WTC11 (cell line): Measurements from ENCODE around the gene SH3PXD2A. TPM values are rescaled to one million over a fixed set of nuclear protein-coding genes. Genes with fewer than 3 reads are reported as not detected.

Experiments used
- ATAC-seq: fragments of 200-7000 bp; cut with Tn5 transposase; 2 replicates; pipeline ENCODE4 v1.10.0; 2021; ENCODE audit warnings: mild to moderate bottlenecking, moderate library complexity
- CTCF ChIA-PET: fragments of 300-600 bp; sonication (Branson Sonifier 250); formaldehyde crosslinking; loops from one replicate; lab custom pipeline; 2021; ENCODE audit warnings: antibody characterized with exemption; lab: Charles Lee
- POLR2A ChIA-PET: fragments of 350-600 bp; sonication (Branson Sonifier 250); formaldehyde crosslinking; loops from one replicate; lab custom pipeline; 2021; ENCODE audit warnings: antibody characterized with exemption; lab: Charles Lee
- DNase-seq: peaks from one replicate; pipeline ENCODE4 v3.0.0; 2021; ENCODE audit warnings: low spot score
- H3K27ac Mint-ChIP-seq: 2 replicates; pipeline ENCODE4 v1.8.0; 2021; ENCODE audit warnings: mixed read lengths
- H3K27me3 Mint-ChIP-seq: 2 replicates; pipeline ENCODE4 v1.8.0; 2021; ENCODE audit warnings: low read depth, mild to moderate bottlenecking, moderate library complexity, mixed read lengths
- H3K36me3 Mint-ChIP-seq: 2 replicates; pipeline ENCODE4 v1.8.0; 2021; ENCODE audit warnings: mixed read lengths
- H3K4me1 Mint-ChIP-seq: 2 replicates; pipeline ENCODE4 v1.8.0; 2022; ENCODE audit warnings: mixed read lengths
- H3K4me3 Mint-ChIP-seq: 2 replicates; pipeline ENCODE4 v1.8.0; 2021; ENCODE audit warnings: mild to moderate bottlenecking, moderate library complexity, mixed read lengths
- H3K9me3 Mint-ChIP-seq: 2 replicates; pipeline ENCODE4 v1.8.0; 2021; ENCODE audit warnings: mixed read lengths
- ESRRA ChIP-seq: sonication (generic); formaldehyde crosslinking; IDR thresholded peaks from 2 replicates; pipeline ENCODE4 v1.8.1; 2022; ENCODE audit warnings: mild to moderate bottlenecking, missing genetic modification reagents, borderline replicate concordance
- NR2C2 ChIP-seq: sonication (generic); formaldehyde crosslinking; IDR thresholded peaks from 2 replicates; pipeline ENCODE4 v1.8.0; 2022; ENCODE audit warnings: mild to moderate bottlenecking, missing genetic modification reagents
- NR3C1 ChIP-seq: sonication (generic); formaldehyde crosslinking; conservative IDR thresholded peaks from 2 replicates; pipeline ENCODE4 v1.8.1; 2023; ENCODE audit warnings: low read depth, mild to moderate bottlenecking, missing genetic modification reagents
- ZBTB21 ChIP-seq: sonication (generic); formaldehyde crosslinking; IDR thresholded peaks from 2 replicates; pipeline ENCODE4 v1.8.1; 2023; ENCODE audit warnings: mild to moderate bottlenecking, missing genetic modification reagents, borderline replicate concordance
- total RNA-seq: library from RNA; stranded (reverse); gene quantifications from 3 replicates; pipeline ENCODE4 v1.2.3, GENCODE V29; 2021
- TF ChIP-seq, protein P1 (sequence below): sonication (generic); formaldehyde crosslinking; IDR thresholded peaks from 2 replicates; pipeline ENCODE4 v1.8.1; 2023; ENCODE audit warnings: mild to moderate bottlenecking, missing genetic modification reagents, moderate library complexity
- TF ChIP-seq, protein P2 (sequence below): sonication (generic); formaldehyde crosslinking; IDR thresholded peaks from 2 replicates; pipeline ENCODE4 v1.8.0; 2022; ENCODE audit warnings: mild to moderate bottlenecking, missing genetic modification reagents
- TF ChIP-seq, protein P3 (sequence below): sonication (generic); formaldehyde crosslinking; IDR thresholded peaks from 2 replicates; pipeline ENCODE4 v1.8.0; 2022; ENCODE audit warnings: mild to moderate bottlenecking, missing genetic modification reagents
- TF ChIP-seq, protein P4 (sequence below): sonication (generic); formaldehyde crosslinking; IDR thresholded peaks from 2 replicates; pipeline ENCODE4 v1.8.1; 2023; ENCODE audit warnings: mild to moderate bottlenecking, missing genetic modification reagents, moderate library complexity
- TF ChIP-seq, protein P5 (sequence below): sonication (generic); formaldehyde crosslinking; IDR thresholded peaks from 2 replicates; pipeline ENCODE4 v1.8.0; 2022; ENCODE audit warnings: missing genetic modification reagents

Gene SH3PXD2A
- total RNA-seq, 1 experiment from 2014 or later = 15.7 TPM

DNA sequence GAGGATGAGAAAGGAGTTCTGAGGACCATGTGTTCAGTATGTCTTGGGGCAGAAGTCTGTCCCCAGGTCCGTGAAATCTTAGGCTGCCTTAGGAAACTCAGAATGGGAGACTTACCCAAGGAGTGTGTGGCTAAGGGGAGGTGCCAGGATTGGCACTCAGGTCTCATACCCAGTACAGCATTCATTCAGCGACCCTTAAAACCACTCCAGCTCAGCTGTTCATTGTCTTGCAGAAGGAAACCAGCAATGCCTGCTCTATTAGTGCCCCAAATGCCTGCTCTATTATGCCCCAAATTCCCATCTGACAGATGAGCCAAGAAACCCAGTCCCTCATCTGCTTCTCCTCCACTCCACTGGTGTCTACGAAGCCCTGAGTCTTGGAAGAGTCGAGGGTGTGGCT, 214.1 kb downstream of the SH3PXD2A start:
- Mint-ChIP-seq H3K27me3 (no peaks in the 10 kb centered on the region), H3K9me3 (no peaks in the 10 kb centered on the region), H3K27ac (no peak overlapping the region), H3K4me1 (peaks cover 27% of the 10 kb centered on the region), H3K4me3 (no peak overlapping the region), H3K36me3 (no peaks in the 10 kb centered on the region)
- DNase-seq = no peak
- no peak for ATAC-seq
- ChIA-PET CTCF (interaction anchor here (0.8 to 1.8 kb wide), 2 partner anchors 20 to 44 kb away, joined by 4 to 8 read pairs; no protein-coding TSS in a partner anchor), POLR2A (interaction anchor here (1.1 kb wide), 1 partner anchor 8 kb away, joined by 3 read pairs; no protein-coding TSS in a partner anchor)
- TF ChIP-seq, protein P1, sequence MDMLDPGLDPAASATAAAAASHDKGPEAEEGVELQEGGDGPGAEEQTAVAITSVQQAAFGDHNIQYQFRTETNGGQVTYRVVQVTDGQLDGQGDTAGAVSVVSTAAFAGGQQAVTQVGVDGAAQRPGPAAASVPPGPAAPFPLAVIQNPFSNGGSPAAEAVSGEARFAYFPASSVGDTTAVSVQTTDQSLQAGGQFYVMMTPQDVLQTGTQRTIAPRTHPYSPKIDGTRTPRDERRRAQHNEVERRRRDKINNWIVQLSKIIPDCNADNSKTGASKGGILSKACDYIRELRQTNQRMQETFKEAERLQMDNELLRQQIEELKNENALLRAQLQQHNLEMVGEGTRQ (CRISPR knock-in tag) = no peak

DNA sequence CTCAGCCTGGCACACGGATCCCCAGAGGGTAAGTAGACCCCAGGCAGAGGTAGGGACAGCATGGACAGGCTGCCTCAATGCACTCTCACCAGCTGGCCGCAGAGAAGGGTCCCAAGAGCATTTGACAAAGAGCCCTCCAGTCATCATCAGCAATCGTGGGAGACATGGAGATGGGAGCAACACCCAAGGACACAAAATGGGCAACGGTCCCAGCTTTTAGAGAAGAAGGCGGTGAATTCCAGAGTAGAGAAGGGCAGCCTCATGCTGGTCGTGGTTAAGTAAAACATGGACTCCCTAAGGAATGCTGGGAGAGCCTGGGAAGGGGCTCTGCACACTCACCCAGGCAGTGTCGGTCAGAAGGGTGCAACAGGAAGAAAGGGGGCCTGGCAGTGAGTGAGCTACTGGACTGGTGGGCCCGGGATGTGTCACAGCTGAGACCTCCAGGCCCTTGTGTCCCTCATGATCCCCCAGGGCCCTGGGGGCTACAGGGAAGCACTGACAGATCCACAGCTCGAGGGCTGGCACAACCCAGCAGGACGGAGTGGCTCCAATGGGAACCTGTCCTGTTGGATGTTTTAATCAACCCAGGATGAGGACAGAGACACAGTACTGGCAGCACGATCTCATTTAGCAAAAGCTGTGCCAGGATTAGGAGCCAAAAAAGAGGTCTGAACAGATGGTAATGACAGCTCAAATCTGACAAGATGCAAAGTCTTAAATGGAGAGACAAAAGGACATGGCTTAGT, 214.8 kb downstream of the SH3PXD2A start:
- H3K36me3 Mint-ChIP-seq = no peaks in the 10 kb centered on the region
- no peak for ATAC-seq
- TF ChIP-seq NR3C1 (CRISPR knock-in tag) (no peak), ZBTB21 (no peak)
- TF ChIP-seq, all 79 proteins: peak for 0
- Mint-ChIP-seq H3K9me3 (no peaks in the 10 kb centered on the region), H3K27me3 (no peaks in the 10 kb centered on the region), H3K4me1 (peaks cover 34% of the 10 kb centered on the region), H3K4me3 (no peak overlapping the region), H3K27ac (no peak overlapping the region)
- DNase-seq = no peak
- ChIA-PET CTCF (interaction anchor here (0.8 to 1.8 kb wide), 2 partner anchors 21 to 45 kb away, joined by 4 to 8 read pairs; no protein-coding TSS in a partner anchor), POLR2A (interaction anchor here (0.5 to 1.1 kb wide), 2 partner anchors 9 to 157 kb away, joined by 3 to 5 read pairs; no protein-coding TSS in a partner anchor)

DNA sequence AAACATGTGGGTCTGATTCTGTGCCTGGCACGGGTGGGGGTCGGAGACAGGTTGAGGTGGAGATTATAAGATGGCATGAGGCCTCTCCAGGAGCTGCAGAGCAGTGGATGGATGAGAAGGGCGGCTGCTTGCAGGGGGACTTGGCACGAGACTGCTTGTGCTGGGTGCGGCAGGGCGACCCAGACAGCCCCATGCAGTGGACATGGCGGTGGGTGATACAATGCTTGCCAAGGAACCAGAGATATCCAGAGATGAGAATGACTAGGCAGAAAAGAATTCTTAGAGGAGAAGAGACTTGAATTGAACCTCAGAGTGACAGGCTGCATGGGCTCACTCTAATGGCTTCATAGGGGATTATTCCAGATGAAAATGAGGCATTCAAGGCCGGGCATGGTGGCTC, 216.4 kb downstream of the SH3PXD2A start:
- peak overlapping the region; percentile 16 for H3K27ac Mint-ChIP-seq
- H3K36me3 Mint-ChIP-seq = no peaks in the 10 kb centered on the region
- TF ChIP-seq, protein P2, sequence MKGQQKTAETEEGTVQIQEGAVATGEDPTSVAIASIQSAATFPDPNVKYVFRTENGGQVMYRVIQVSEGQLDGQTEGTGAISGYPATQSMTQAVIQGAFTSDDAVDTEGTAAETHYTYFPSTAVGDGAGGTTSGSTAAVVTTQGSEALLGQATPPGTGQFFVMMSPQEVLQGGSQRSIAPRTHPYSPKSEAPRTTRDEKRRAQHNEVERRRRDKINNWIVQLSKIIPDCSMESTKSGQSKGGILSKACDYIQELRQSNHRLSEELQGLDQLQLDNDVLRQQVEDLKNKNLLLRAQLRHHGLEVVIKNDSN (CRISPR knock-in tag) = no peak
- TF ChIP-seq, protein P3, sequence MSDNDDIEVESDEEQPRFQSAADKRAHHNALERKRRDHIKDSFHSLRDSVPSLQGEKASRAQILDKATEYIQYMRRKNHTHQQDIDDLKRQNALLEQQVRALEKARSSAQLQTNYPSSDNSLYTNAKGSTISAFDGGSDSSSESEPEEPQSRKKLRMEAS = no peak
- TF ChIP-seq, protein P4, sequence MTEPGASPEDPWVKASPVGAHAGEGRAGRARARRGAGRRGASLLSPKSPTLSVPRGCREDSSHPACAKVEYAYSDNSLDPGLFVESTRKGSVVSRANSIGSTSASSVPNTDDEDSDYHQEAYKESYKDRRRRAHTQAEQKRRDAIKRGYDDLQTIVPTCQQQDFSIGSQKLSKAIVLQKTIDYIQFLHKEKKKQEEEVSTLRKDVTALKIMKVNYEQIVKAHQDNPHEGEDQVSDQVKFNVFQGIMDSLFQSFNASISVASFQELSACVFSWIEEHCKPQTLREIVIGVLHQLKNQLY = no peak
- no peak for TF ChIP-seq NR2C2
- TF ChIP-seq, protein P5, sequence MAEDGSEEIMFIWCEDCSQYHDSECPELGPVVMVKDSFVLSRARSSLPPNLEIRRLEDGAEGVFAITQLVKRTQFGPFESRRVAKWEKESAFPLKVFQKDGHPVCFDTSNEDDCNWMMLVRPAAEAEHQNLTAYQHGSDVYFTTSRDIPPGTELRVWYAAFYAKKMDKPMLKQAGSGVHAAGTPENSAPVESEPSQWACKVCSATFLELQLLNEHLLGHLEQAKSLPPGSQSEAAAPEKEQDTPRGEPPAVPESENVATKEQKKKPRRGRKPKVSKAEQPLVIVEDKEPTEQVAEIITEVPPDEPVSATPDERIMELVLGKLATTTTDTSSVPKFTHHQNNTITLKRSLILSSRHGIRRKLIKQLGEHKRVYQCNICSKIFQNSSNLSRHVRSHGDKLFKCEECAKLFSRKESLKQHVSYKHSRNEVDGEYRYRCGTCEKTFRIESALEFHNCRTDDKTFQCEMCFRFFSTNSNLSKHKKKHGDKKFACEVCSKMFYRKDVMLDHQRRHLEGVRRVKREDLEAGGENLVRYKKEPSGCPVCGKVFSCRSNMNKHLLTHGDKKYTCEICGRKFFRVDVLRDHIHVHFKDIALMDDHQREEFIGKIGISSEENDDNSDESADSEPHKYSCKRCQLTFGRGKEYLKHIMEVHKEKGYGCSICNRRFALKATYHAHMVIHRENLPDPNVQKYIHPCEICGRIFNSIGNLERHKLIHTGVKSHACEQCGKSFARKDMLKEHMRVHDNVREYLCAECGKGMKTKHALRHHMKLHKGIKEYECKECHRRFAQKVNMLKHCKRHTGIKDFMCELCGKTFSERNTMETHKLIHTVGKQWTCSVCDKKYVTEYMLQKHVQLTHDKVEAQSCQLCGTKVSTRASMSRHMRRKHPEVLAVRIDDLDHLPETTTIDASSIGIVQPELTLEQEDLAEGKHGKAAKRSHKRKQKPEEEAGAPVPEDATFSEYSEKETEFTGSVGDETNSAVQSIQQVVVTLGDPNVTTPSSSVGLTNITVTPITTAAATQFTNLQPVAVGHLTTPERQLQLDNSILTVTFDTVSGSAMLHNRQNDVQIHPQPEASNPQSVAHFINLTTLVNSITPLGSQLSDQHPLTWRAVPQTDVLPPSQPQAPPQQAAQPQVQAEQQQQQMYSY (CRISPR knock-in tag) = no peak
- TF ChIP-seq ESRRA (CRISPR knock-in tag) = no peak
- TF ChIP-seq, all 79 proteins: peak for 0
- Mint-ChIP-seq H3K9me3 (no peaks in the 10 kb centered on the region), H3K27me3 (no peaks in the 10 kb centered on the region), H3K4me1 (peaks cover 49% of the 10 kb centered on the region), H3K4me3 (no peak overlapping the region)
- ATAC-seq = no peak
- ChIA-PET POLR2A (interaction anchor here (0.7 kb wide), 1 partner anchor 35 kb away, joined by 5 read pairs; no protein-coding TSS in a partner anchor), CTCF (interaction anchor here (0.9 to 1.3 kb wide), 2 partner anchors 29 to 75 kb away, joined by 3 read pairs; no protein-coding TSS in a partner anchor)
- DNase-seq = no peak
